HEK293T (cell line): ENCODE measurements around the gene DNAH7.

Source experiments
- ARNT ChIP-seq: fragments of 450-650 bp; IDR thresholded peaks from 2 replicates; pipeline ENCODE4 v1.6.1; 2017; ENCODE audit warnings: mild to moderate bottlenecking
- BHLHE40 ChIP-seq: fragments of 450-650 bp; IDR thresholded peaks from 2 replicates; pipeline ENCODE4 v1.6.1; 2016; ENCODE audit warnings: mild to moderate bottlenecking, moderate library complexity, borderline replicate concordance
- ELF4 ChIP-seq: fragments of 450-650 bp; IDR thresholded peaks from 2 replicates; pipeline ENCODE4 v1.6.1; 2017; ENCODE audit warnings: antibody characterized with exemption
- FOXK2 ChIP-seq: fragments of 450-650 bp; IDR thresholded peaks from 2 replicates; pipeline ENCODE4 v1.6.1; 2016; ENCODE audit warnings: mild to moderate bottlenecking
- FOXM1 ChIP-seq: fragments of 450-650 bp; IDR thresholded peaks from 2 replicates; pipeline ENCODE4 v1.6.1; 2017; ENCODE audit warnings: mild to moderate bottlenecking, borderline replicate concordance
- PKNOX1 ChIP-seq: fragments of 450-650 bp; IDR thresholded peaks from 2 replicates; pipeline ENCODE4 v1.6.1; 2016
- SP1 ChIP-seq: fragments of 450-650 bp; IDR thresholded peaks from 2 replicates; pipeline ENCODE4 v1.6.1; 2017
- SUZ12 ChIP-seq: fragments of 450-650 bp; IDR thresholded peaks from 2 replicates; pipeline ENCODE4 v1.6.1; 2016; ENCODE audit warnings: mild to moderate bottlenecking
- TARDBP ChIP-seq: fragments of 450-650 bp; IDR thresholded peaks from 2 replicates; pipeline ENCODE4 v1.6.1; 2016

- TF ChIP-seq PKNOX1 (no peak), FOXM1 (no peak), FOXK2 (no peak), SP1 (no peak), SUZ12 (no peak), ARNT (no peak), TARDBP (no peak), ELF4 (no peak), BHLHE40 (no peak)
These were observed 337.7 kb downstream of the DNAH7 start for GRCh38 chr2:195730912-195731311.
